SK-N-SH (cell line): ENCODE data around the gene SPATA24.

Experiments
- CTCF ChIP-seq: fragments of 200-600 bp; sonication (generic); IDR thresholded peaks from 2 replicates; pipeline ENCODE4 v1.6.1; 2017; ENCODE audit warnings: antibody characterized with exemption, mild to moderate bottlenecking, moderate library complexity
- EP300 ChIP-seq, 2 experiments: IDR thresholded peaks; 2 replicates each; pipeline versions ENCODE4 v1.4.0 to v1.6.1; 2012; ENCODE audit warnings: borderline replicate concordance in 1 of 2, low read depth in 1 of 2, low read length in 1 of 2
- EZH2phosphoT487 ChIP-seq: fragments of 200-600 bp; sonication (generic); IDR thresholded peaks from 2 replicates; pipeline ENCODE4 v1.6.1; 2017; ENCODE audit warnings: low read depth, mixed run types, mild to moderate bottlenecking, antibody characterized with exemption, moderate library complexity, borderline replicate concordance
- RCOR1 ChIP-seq: fragments of 150-350 bp; IDR thresholded peaks from 2 replicates; pipeline ENCODE4 v1.6.1; 2017; ENCODE audit warnings: antibody characterized with exemption, low read length

DNA sequence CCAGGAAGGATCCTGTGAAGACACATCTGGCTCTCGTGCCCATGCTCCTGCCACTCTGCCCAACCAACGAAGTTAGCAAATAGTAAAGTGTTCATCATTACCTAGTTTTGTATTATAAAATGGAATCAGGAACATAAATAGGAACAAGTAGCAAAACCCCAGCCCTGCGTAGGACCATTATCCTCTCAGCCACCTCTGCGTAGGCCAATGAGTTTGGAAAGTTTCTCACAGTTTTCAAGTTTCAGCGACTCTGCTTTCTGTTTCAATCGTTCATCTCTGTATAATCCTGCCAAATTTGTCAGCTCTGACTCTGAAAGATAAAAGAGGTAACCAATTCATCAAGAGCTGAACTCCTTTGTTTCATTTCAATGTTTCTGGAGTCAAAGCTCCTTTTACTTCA is 10.1 kb upstream of the SPATA24 start:
- no peak for TF ChIP-seq CTCF
- TF ChIP-seq RCOR1, result no peak
- TF ChIP-seq EP300 (IDR thresholded peaks at IDR 0.05; ENCODE audit: borderline replicate concordance in 1 of 2, low read depth in 1 of 2, low read length in 1 of 2), result no peak
- no peak for TF ChIP-seq EZH2phosphoT487
